Heart right ventricle (tissue), 16 donors: ENCODE data around the gene TBCC. TPM values are rescaled to one million over a fixed set of nuclear protein-coding genes. Genes with fewer than 3 reads are reported as not detected.

ENCODE experiments used
- ATAC-seq, 8 donors: fragments of 200-7000 bp; cut with Tn5 transposase; one replicate each; pipeline ENCODE4 v1.9.1; 2020; ENCODE audit warnings: mild to moderate bottlenecking in 8 of 8, moderate library complexity in 8 of 8, moderate number of reproducible peaks in 1 of 8
- DNase-seq, 2 donors: peaks; one replicate each; pipeline ENCODE4 v3.0.0-alpha.2; 2020
- H3K27ac ChIP-seq, 10 donors: fragments of 200-600 bp; sonication (generic) in 2 of 10; one replicate each; pipeline versions ENCODE4 v1.5.0 to v1.8.0; 2020 to 2022; ENCODE audit warnings: mild to moderate bottlenecking in 3 of 10
- H3K27me3 ChIP-seq, 7 donors: fragments of 200-600 bp; one replicate each; pipeline ENCODE4 v1.8.0; 2021 to 2022; ENCODE audit warnings: mild to moderate bottlenecking in 2 of 7
- H3K36me3 ChIP-seq, 9 donors: fragments of 200-600 bp; sonication (generic) in 1 of 9; one replicate each; pipeline versions ENCODE4 v1.5.0 to v1.8.0; 2020 to 2022; ENCODE audit warnings: mild to moderate bottlenecking in 2 of 9
- H3K4me1 ChIP-seq, 9 donors: fragments of 200-600 bp; sonication (generic) in 1 of 9; one replicate each; pipeline versions ENCODE4 v1.5.0 to v1.8.0; 2020 to 2022; ENCODE audit warnings: mild to moderate bottlenecking in 4 of 9
- H3K4me3 ChIP-seq, 10 donors: fragments of 200-600 bp; sonication (generic) in 2 of 10; one replicate each; pipeline versions ENCODE4 v1.5.0 to v1.8.0; 2020 to 2022; ENCODE audit warnings: mild to moderate bottlenecking in 7 of 10, moderate library complexity in 2 of 10
- H3K9me3 ChIP-seq, 11 donors: fragments of 200-600 bp in 10 of 11; sonication (generic) in 2 of 11; one replicate each; pipeline versions ENCODE4 v1.5.0 to v1.8.0; 2013 to 2022; ENCODE audit warnings: mild to moderate bottlenecking in 2 of 11, control low read depth in 1 of 11, moderate library complexity in 1 of 11
- WGBS, 2 donors: extraction: QIAGEN DNeasy Blood & Tissue Kit; methylation state at CpG; one replicate each; pipeline ENCODE4 v1.1.7; 2013; ENCODE audit warnings: inconsistent platforms in 1 of 2; 5-methylcytosine and 5-hydroxymethylcytosine counted together
- intact Hi-C, 10 donors: fragments of 100-400 bp; cut with DNase I; formaldehyde crosslinking; loops; one replicate each; pipeline versions ENCODE4 v1.11.1 to v1.14.2; 2022
- polyA plus RNA-seq, 2 donors: library from polyadenylated mRNA; stranded (reverse); fragments of 200-250 nt; gene quantifications; one replicate each; pipeline ENCODE4 v1.2.3, GENCODE V29; 2013
- total RNA-seq, 10 donors: library from RNA; stranded (reverse); fragmentation: NEBNext Ultra II Directional in 3 of 10; extraction: Animal tissue kit (Norgen Biotek cat#: 25700) in 3 of 10; gene quantifications; one replicate each; pipeline versions ENCODE4 v1.2.1 to v1.2.4, GENCODE V29; 2021 to 2023
- TF ChIP-seq, protein P1 (sequence below), 9 donors: fragments of 200-600 bp; sonication (generic) in 2 of 9; IDR thresholded peaks; one replicate each; pipeline versions ENCODE4 v1.5.0 to v1.8.0; 2021 to 2022; ENCODE audit warnings: antibody characterized with exemption in 9 of 9, mild to moderate bottlenecking in 5 of 9, moderate library complexity in 1 of 9
- donor health status: Arrhythmogenic right ventricular cardiomyopathy.
- donor health status: ischemic (EF 13 %, LVEDD 7.1; RV severe dilation, severe dysfunction).
- donor health status: healthy with polysubstance abuse.
- donor health status: DM: no; HTN: yes; CAD: no.
- donor health status: DM: no; HTN: no; CAD: no.
- donor health status: ischemic (EF 25% LVEDD 6.9; RV normal size, moderate dysfunction).
- donor health status: ischemic (EF 25% LVEDD 5.7; RV mildly dilated, moderate dysfunction).
- donor health status: healthy.
- donor health status: DM: yes; HTN: yes; CAD: no.
- donor health status: Ischemic cardiomyopathy.
- donor health status: ischemic (EF 35%, LVEDD 5.7; RV mildly dilated, moderate dysfunction).
- donor health status: nonischemic (EF 11% LVEDD 7.7; RV severe dilation, severe dysfunction).
- donor health status: DM: yes; HTN: yes; CAD: no.
- donor health status: PGD.
- donor health status: ischemic (EF 29% LVEDD 5.4; RV normal size, mild dysfunction).
- donor health status: nonischemic (EF 23%, LVEDD 6.1; RV moderate dilation, normal function).

Gene TBCC
- total and polyA plus RNA-seq, 12 donors, result 9.8 to 22.4 (median 13.6) TPM

- DNase-seq (peak; percentile 42 to 84), ATAC-seq (peak; percentile 91 to 97 (median 95))
- Histone ChIP-seq H3K27me3 (no peaks in the 10 kb centered on the region), H3K27ac (peak overlapping the region in 9 of 10 donors; percentile 34 to 88 (median 76)), H3K36me3 (peaks cover 0 to 2% (median 0%) of the 10 kb centered on the region in 9 donors), H3K9me3 (no peaks in the 10 kb centered on the region), H3K4me3 (peak overlapping the region; percentile 3 to 66 (median 58)), H3K4me1 (peaks cover 4 to 20% (median 14%) of the 10 kb centered on the region in 9 donors)
- intact Hi-C loops, result loop anchor here (1.0 to 10.0 kb wide), 11 partner anchors 34 to 151 kb away; partner anchors contain the start of gene RPL7L1 (in 5 of the 10)
- 0 to 1% methylated on average over 14 of the region's 14 CpGs for WGBS, 2 donors
- TF ChIP-seq, protein P1, sequence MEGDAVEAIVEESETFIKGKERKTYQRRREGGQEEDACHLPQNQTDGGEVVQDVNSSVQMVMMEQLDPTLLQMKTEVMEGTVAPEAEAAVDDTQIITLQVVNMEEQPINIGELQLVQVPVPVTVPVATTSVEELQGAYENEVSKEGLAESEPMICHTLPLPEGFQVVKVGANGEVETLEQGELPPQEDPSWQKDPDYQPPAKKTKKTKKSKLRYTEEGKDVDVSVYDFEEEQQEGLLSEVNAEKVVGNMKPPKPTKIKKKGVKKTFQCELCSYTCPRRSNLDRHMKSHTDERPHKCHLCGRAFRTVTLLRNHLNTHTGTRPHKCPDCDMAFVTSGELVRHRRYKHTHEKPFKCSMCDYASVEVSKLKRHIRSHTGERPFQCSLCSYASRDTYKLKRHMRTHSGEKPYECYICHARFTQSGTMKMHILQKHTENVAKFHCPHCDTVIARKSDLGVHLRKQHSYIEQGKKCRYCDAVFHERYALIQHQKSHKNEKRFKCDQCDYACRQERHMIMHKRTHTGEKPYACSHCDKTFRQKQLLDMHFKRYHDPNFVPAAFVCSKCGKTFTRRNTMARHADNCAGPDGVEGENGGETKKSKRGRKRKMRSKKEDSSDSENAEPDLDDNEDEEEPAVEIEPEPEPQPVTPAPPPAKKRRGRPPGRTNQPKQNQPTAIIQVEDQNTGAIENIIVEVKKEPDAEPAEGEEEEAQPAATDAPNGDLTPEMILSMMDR (IDR thresholded peaks at IDR 0.05), result peak; percentile 82 to 98 (median 94)
Observed at GRCh38 chr6:42726485-42727086, 19.3 kb downstream of the TBCC start.

GRCh38 chr6:42726026-42726425 lies 19.9 kb downstream of the TBCC start:
- TF ChIP-seq, protein P1 (IDR thresholded peaks at IDR 0.05), result no peak
- H3K4me1 ChIP-seq, result peaks cover 4 to 20% (median 14%) of the 10 kb centered on the region in 9 donors
- peak overlapping the region in 9 of 10 donors; percentile 34 to 88 (median 76) for H3K27ac ChIP-seq
- H3K27me3 ChIP-seq, result no peaks in the 10 kb centered on the region
- peaks cover 0 to 7% (median 0%) of the 10 kb centered on the region in 9 donors for H3K36me3 ChIP-seq
- H3K9me3 ChIP-seq, result no peaks in the 10 kb centered on the region
- peak overlapping the region in 7 of 10 donors; percentile 53 to 66 (median 59) for H3K4me3 ChIP-seq
- no peak for ATAC-seq
- DNase-seq, result no peak
- intact Hi-C loops, result loop anchor here (1.0 to 10.0 kb wide), 11 partner anchors 34 to 151 kb away; partner anchors contain the start of gene RPL7L1 (in 5 of the 10)

GRCh38 chr6:42724825-42725224 lies 21.1 kb downstream of the TBCC start:
- ATAC-seq (no peak), DNase-seq (no peak)
- H3K4me3 ChIP-seq, result no peak overlapping the region
- H3K27ac ChIP-seq, result no peak overlapping the region
- H3K9me3 ChIP-seq, result no peaks in the 10 kb centered on the region
- intact Hi-C loops, result loop anchor here in 7 of 10 donors (5.0 to 10.0 kb wide), 6 partner anchors 33 to 152 kb away; partner anchors contain the start of gene RPL7L1 (in 5 of the 7)
- TF ChIP-seq, protein P1 (IDR thresholded peaks at IDR 0.05), result no peak
- H3K27me3 ChIP-seq, result no peaks in the 10 kb centered on the region
- peaks cover 0 to 7% (median 0%) of the 10 kb centered on the region in 9 donors for H3K36me3 ChIP-seq
- peaks cover 4 to 20% (median 14%) of the 10 kb centered on the region in 9 donors for H3K4me1 ChIP-seq

GRCh38 chr6:42722497-42722896 lies 23.4 kb downstream of the TBCC start, which contains the start of gene PRPH2:
Gene PRPH2 (minus strand): TSS chr6:42722597. CDS start chr6:42722334, 263 bp downstream.
- ATAC-seq (no peak), DNase-seq (no peak)
- Histone ChIP-seq H3K9me3 (no peaks in the 10 kb centered on the region), H3K27me3 (no peaks in the 10 kb centered on the region), H3K36me3 (peaks cover 0 to 7% (median 0%) of the 10 kb centered on the region in 9 donors), H3K27ac (no peak within 1 kb of the TSS), H3K4me3 (no peak within 1 kb of the TSS), H3K4me1 (peaks cover 4 to 17% (median 13%) of the 10 kb centered on the region in 9 donors)
- TF ChIP-seq, protein P1 (IDR thresholded peaks at IDR 0.05), result no peak
- 93 to 95% methylated on average over 6 of the region's 6 CpGs for WGBS, 2 donors
- intact Hi-C loops, result loop anchor here in 3 of 10 donors (10.0 kb wide), 2 partner anchors 58 to 152 kb away; partner anchors contain the start of gene RPL7L1 (in 2 of the 3)
